ENCODE results near the gene OXSR1.

GRCh38 chr3:38205472-38205805, 40.1 kb downstream of the OXSR1 start:
- no peak for TF ChIP-seq CTCF (IDR thresholded peaks at IDR 0.05)
- no peak for TF ChIP-seq POLR2A (IDR thresholded peaks at IDR 0.05)

All from esophagus squamous epithelium (tissue), 4 donors.